Measurements from ENCODE around the gene LUC7L2.
"Not testable (repeated sequence)": the region's sequence is repeated elsewhere in the genome, so short reads cannot be mapped to it uniquely, and the experiment has no call there.

DNA sequence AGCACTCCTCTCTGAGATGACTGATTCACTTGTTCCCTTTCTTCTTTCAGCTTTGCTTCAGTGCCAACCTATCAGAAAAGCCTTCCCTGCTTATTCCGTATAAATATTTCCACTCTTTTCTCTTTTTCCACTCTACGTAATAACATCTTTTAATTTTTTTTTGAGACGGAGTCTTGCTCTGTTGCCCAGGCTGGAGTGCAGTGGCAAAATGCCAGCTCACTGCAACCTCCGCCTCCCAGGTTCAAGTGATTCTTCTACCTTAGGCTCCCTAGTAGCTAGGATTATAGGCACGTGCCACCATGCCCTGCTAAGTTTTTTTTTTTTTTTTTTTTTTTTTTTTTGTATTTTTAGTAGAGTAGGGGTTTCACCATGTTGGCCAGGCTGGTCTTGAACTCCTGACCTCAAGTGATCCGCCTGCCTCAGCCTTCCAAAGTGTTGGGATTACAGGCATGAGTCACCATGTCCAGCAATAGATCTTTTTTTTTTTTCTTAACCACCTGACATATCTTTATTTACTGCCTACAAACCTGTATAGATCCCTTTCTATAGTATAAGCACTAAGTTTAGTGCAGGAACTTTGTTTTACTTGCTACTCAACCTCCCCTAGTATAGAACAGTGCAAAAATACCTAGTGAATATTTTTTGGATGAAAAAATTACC, 55.2 kb downstream of the LUC7L2 start:
- not testable (repeated sequence) for TF ChIP-seq CTCF, POLR2A, EP300, POLR2AphosphoS5 (IDR thresholded peaks at IDR 0.05)
